ENCODE data around the gene TMEM259. TPM values are rescaled to one million over a fixed set of nuclear protein-coding genes. Genes with fewer than 3 reads are reported as not detected.

The TMEM259 gene
- total and polyA plus RNA-seq, 2 donors (not counting 1 experiment from before 2014, with no cell fraction given): 373 to 607 TPM

- no peak for ATAC-seq (ENCODE audit: low read depth)
- H3K4me1 Mint-ChIP-seq: peaks cover 31% of the 10 kb centered on the region
- ChIA-PET CTCF (no interaction called here), POLR2A (interaction anchor here (0.6 to 0.8 kb wide), 2 partner anchors 16 to 19 kb away, joined by 3 to 5 read pairs; no protein-coding TSS in a partner anchor)
- Histone ChIP-seq H3K27ac (ENCODE audit: low read length in 2 of 2) (no peak overlapping the region), H4K20me1 (ENCODE audit: control insufficient read depth, insufficient read depth, low read length, poor library complexity, severe bottlenecking) (peaks cover 30% of the 10 kb centered on the region), H3K27me3 (replicated peaks in 1 of 4; ENCODE audit: control extremely low read depth in 1 of 4, control insufficient read depth in 3 of 4, insufficient read depth in 4 of 4, low read length in 3 of 4) (no peaks in the 10 kb centered on the region), H3K4me2 (replicated peaks; ENCODE audit: low read depth, low read length, poor library complexity, severe bottlenecking) (no peak overlapping the region), H3K9ac (ENCODE audit: low read length) (no peak overlapping the region), H3K9me3 (ENCODE audit: control extremely low read depth in 1 of 3, control insufficient read depth in 2 of 3, insufficient read depth in 1 of 3, low read length in 2 of 3) (peaks cover 0 to 51% (median 15%) of the 10 kb centered on the region in 3 donors), H3K4me3 (ENCODE audit: control extremely low read depth in 1 of 5, extremely low read depth in 1 of 5, insufficient read depth in 1 of 5, low read depth in 2 of 5, low read length in 4 of 5) (no peak overlapping the region), H2AFZ (ENCODE audit: insufficient read depth, low read depth, low read length, poor library complexity, severe bottlenecking) (no peak overlapping the region), H3K36me3 (replicated peaks in 1 of 2; ENCODE audit: control extremely low read depth in 1 of 2, control insufficient read depth in 1 of 2, extremely low read depth in 1 of 2, insufficient read depth in 2 of 2, low read length in 1 of 2) (peaks cover 2 to 29% of the 10 kb centered on the region in 2 experiments), H3K79me2 (ENCODE audit: control insufficient read depth, insufficient read depth, low read length) (peaks cover 9% of the 10 kb centered on the region), H3K4me1 (ENCODE audit: control insufficient read depth in 2 of 2, insufficient read depth in 2 of 2, low read length in 2 of 2) (peaks cover 25 to 48% of the 10 kb centered on the region in 2 donors)
- H3K27me3 Mint-ChIP-seq: no peaks in the 10 kb centered on the region
- H3K9me3 Mint-ChIP-seq (ENCODE audit: insufficient read depth): no peaks in the 10 kb centered on the region
- WGBS (ENCODE audit: insufficient coverage): 97% methylated on average over 14 of the region's 17 CpGs
- H3K27ac Mint-ChIP-seq: no peak overlapping the region
- intact Hi-C loops (cut with micrococcal nuclease): loop anchor here (10.0 kb wide), 1 partner anchor 138 kb away; the partner anchor contains the start of gene ARID3A
- DNase-seq: no peak
- no peak for TF ChIP-seq CTCF (IDR thresholded peaks at IDR 0.05)
- no peak for TF ChIP-seq EZH2 (IDR thresholded peaks at IDR 0.05; ENCODE audit: borderline replicate concordance, insufficient read depth, low read depth, low read length, poor library complexity, severe bottlenecking)
- H3K4me3 Mint-ChIP-seq: no peak overlapping the region
Observed at GRCh38 chr19:1062387-1063029, 41.6 kb upstream of the TMEM259 start.

GRCh38 chr19:1061987-1062386, 41.1 kb upstream of the TMEM259 start:
- no peak overlapping the region for H3K27ac ChIP-seq (ENCODE audit: low read length in 2 of 2)
- no peaks in the 10 kb centered on the region for H3K9me3 Mint-ChIP-seq (ENCODE audit: insufficient read depth)
- peaks cover 6 to 34% of the 10 kb centered on the region in 2 experiments for H3K36me3 ChIP-seq (replicated peaks in 1 of 2; ENCODE audit: control extremely low read depth in 1 of 2, control insufficient read depth in 1 of 2, extremely low read depth in 1 of 2, insufficient read depth in 2 of 2, low read length in 1 of 2)
- intact Hi-C loops (cut with micrococcal nuclease): loop anchor here (10.0 kb wide), 1 partner anchor 137 kb away; the partner anchor contains the start of gene ARID3A
- H3K9me3 ChIP-seq (ENCODE audit: control extremely low read depth in 1 of 3, control insufficient read depth in 2 of 3, insufficient read depth in 1 of 3, low read length in 2 of 3): peaks cover 1 to 56% (median 20%) of the 10 kb centered on the region in 3 donors
- no peak for ATAC-seq (ENCODE audit: low read depth)
- no peaks in the 10 kb centered on the region for H3K27me3 Mint-ChIP-seq
- peaks cover 37% of the 10 kb centered on the region for H3K4me1 Mint-ChIP-seq
- no peak overlapping the region for H3K4me2 ChIP-seq (replicated peaks; ENCODE audit: low read depth, low read length, poor library complexity, severe bottlenecking)
- peaks cover 28% of the 10 kb centered on the region for H4K20me1 ChIP-seq (ENCODE audit: control insufficient read depth, insufficient read depth, low read length, poor library complexity, severe bottlenecking)
- TF ChIP-seq EZH2 (IDR thresholded peaks at IDR 0.05; ENCODE audit: borderline replicate concordance, insufficient read depth, low read depth, low read length, poor library complexity, severe bottlenecking): no peak
- no peak for TF ChIP-seq CTCF (IDR thresholded peaks at IDR 0.05)
- no peak overlapping the region for H3K9ac ChIP-seq (ENCODE audit: low read length)
- CTCF ChIA-PET: no interaction called here
- 97% methylated on average over 20 of the region's 20 CpGs for WGBS (ENCODE audit: insufficient coverage)
- no peak overlapping the region for H3K4me3 Mint-ChIP-seq
- peaks cover 25 to 53% of the 10 kb centered on the region in 2 donors for H3K4me1 ChIP-seq (ENCODE audit: control insufficient read depth in 2 of 2, insufficient read depth in 2 of 2, low read length in 2 of 2)
- H2AFZ ChIP-seq (ENCODE audit: insufficient read depth, low read depth, low read length, poor library complexity, severe bottlenecking): no peak overlapping the region
- DNase-seq: no peak
- no peak overlapping the region for H3K27ac Mint-ChIP-seq
- POLR2A ChIA-PET: interaction anchor here (0.6 to 1.2 kb wide), 3 partner anchors 15 to 21 kb away, joined by 3 to 5 read pairs (median 4); no protein-coding TSS in a partner anchor
- H3K79me2 ChIP-seq (ENCODE audit: control insufficient read depth, insufficient read depth, low read length): peaks cover 7% of the 10 kb centered on the region
- no peak overlapping the region for H3K4me3 ChIP-seq (ENCODE audit: control extremely low read depth in 1 of 5, extremely low read depth in 1 of 5, insufficient read depth in 1 of 5, low read depth in 2 of 5, low read length in 4 of 5)
- H3K27me3 ChIP-seq (replicated peaks in 1 of 4; ENCODE audit: control extremely low read depth in 1 of 4, control insufficient read depth in 3 of 4, insufficient read depth in 4 of 4, low read length in 3 of 4): no peaks in the 10 kb centered on the region
